ENCODE measurements around the gene CNNM3. TPM values are rescaled to one million over a fixed set of nuclear protein-coding genes. Genes with fewer than 3 reads are reported as not detected.
"Not testable (repeated sequence)": the region's sequence is repeated elsewhere in the genome, so short reads cannot be mapped to it uniquely, and the experiment has no call there.

CNNM3 gene
- total RNA-seq, 1 donor, result 15.6 TPM

- Histone ChIP-seq H3K9me3 (ENCODE audit: low read depth, low read length) (no peaks in the 10 kb centered on the region), H3K27me3 (ENCODE audit: insufficient read depth, low read length) (no peaks in the 10 kb centered on the region), H3K4me1 (ENCODE audit: insufficient read depth, low read length) (peaks cover 44% of the 10 kb centered on the region), H3K4me3 (ENCODE audit: low read length) (no peak overlapping the region)
These were observed 43.1 kb downstream of the CNNM3 start for GRCh38 chr2:96859099-96859649.

GRCh38 chr2:96859681-96860064, 43.6 kb downstream of the CNNM3 start:
- Histone ChIP-seq H3K4me3 (ENCODE audit: low read length) (no peak overlapping the region), H3K9me3 (ENCODE audit: low read depth, low read length) (no peaks in the 10 kb centered on the region), H3K4me1 (ENCODE audit: insufficient read depth, low read length) (peaks cover 44% of the 10 kb centered on the region), H3K27me3 (ENCODE audit: insufficient read depth, low read length) (no peaks in the 10 kb centered on the region)

GRCh38 chr2:96860065-96861029, 44.3 kb downstream of the CNNM3 start:
- peaks cover 45% of the 10 kb centered on the region for H3K4me1 ChIP-seq (ENCODE audit: insufficient read depth, low read length)
- H3K27me3 ChIP-seq (ENCODE audit: insufficient read depth, low read length), result no peaks in the 10 kb centered on the region
- H3K9me3 ChIP-seq (ENCODE audit: low read depth, low read length), result no peaks in the 10 kb centered on the region
- H3K4me3 ChIP-seq (ENCODE audit: low read length), result no peak overlapping the region

- Histone ChIP-seq H3K4me3 (ENCODE audit: low read length) (no peak overlapping the region), H3K27me3 (ENCODE audit: insufficient read depth, low read length) (no peaks in the 10 kb centered on the region), H3K9me3 (ENCODE audit: low read depth, low read length) (no peaks in the 10 kb centered on the region), H3K4me1 (ENCODE audit: insufficient read depth, low read length) (peaks cover 53% of the 10 kb centered on the region)
These were observed 45.0 kb downstream of the CNNM3 start for GRCh38 chr2:96861074-96861473.

GRCh38 chr2:96863056-96863455, 47.0 kb downstream of the CNNM3 start:
- H3K9me3 ChIP-seq (ENCODE audit: low read depth, low read length); H3K27me3 ChIP-seq (ENCODE audit: insufficient read depth, low read length); H3K4me3 ChIP-seq (ENCODE audit: low read length): not testable (repeated sequence)
- H3K4me1 ChIP-seq (ENCODE audit: insufficient read depth, low read length), result peaks cover 59% of the 10 kb centered on the region

GRCh38 chr2:96863575-96864342, 47.7 kb downstream of the CNNM3 start:
- peaks cover 5% of the 10 kb centered on the region for H3K27me3 ChIP-seq (ENCODE audit: insufficient read depth, low read length)
- H3K4me1 ChIP-seq (ENCODE audit: insufficient read depth, low read length), result peaks cover 60% of the 10 kb centered on the region
- no peak overlapping the region for H3K4me3 ChIP-seq (ENCODE audit: low read length)
- H3K9me3 ChIP-seq (ENCODE audit: low read depth, low read length), result no peaks in the 10 kb centered on the region

GRCh38 chr2:96864343-96865091, 48.4 kb downstream of the CNNM3 start:
- Histone ChIP-seq H3K4me1 (ENCODE audit: insufficient read depth, low read length) (peaks cover 59% of the 10 kb centered on the region), H3K4me3 (ENCODE audit: low read length) (no peak overlapping the region), H3K9me3 (ENCODE audit: low read depth, low read length) (no peaks in the 10 kb centered on the region), H3K27me3 (ENCODE audit: insufficient read depth, low read length) (peaks cover 5% of the 10 kb centered on the region)

GRCh38 chr2:96865654-96866053, 49.6 kb downstream of the CNNM3 start:
- Histone ChIP-seq H3K4me1 (ENCODE audit: insufficient read depth, low read length) (peaks cover 66% of the 10 kb centered on the region), H3K9me3 (ENCODE audit: low read depth, low read length) (no peaks in the 10 kb centered on the region), H3K27me3 (ENCODE audit: insufficient read depth, low read length) (peaks cover 9% of the 10 kb centered on the region), H3K4me3 (ENCODE audit: low read length) (no peak overlapping the region)

- peaks cover 68% of the 10 kb centered on the region for H3K4me1 ChIP-seq (ENCODE audit: insufficient read depth, low read length)
- no peak overlapping the region for H3K4me3 ChIP-seq (ENCODE audit: low read length)
- no peaks in the 10 kb centered on the region for H3K9me3 ChIP-seq (ENCODE audit: low read depth, low read length)
- H3K27me3 ChIP-seq (ENCODE audit: insufficient read depth, low read length), result peaks cover 14% of the 10 kb centered on the region
These were observed 50.1 kb downstream of the CNNM3 start for GRCh38 chr2:96866149-96866548.

- H3K9me3 ChIP-seq (ENCODE audit: low read depth, low read length), result no peaks in the 10 kb centered on the region
- peaks cover 18% of the 10 kb centered on the region for H3K27me3 ChIP-seq (ENCODE audit: insufficient read depth, low read length)
- H3K4me3 ChIP-seq (ENCODE audit: low read length), result no peak overlapping the region
- peaks cover 64% of the 10 kb centered on the region for H3K4me1 ChIP-seq (ENCODE audit: insufficient read depth, low read length)
These were observed 50.5 kb downstream of the CNNM3 start for GRCh38 chr2:96866586-96866985.

GRCh38 chr2:96866986-96867755, 51.1 kb downstream of the CNNM3 start:
- no peak overlapping the region for H3K4me3 ChIP-seq (ENCODE audit: low read length)

GRCh38 chr2:96867756-96868554, 51.9 kb downstream of the CNNM3 start:
- Histone ChIP-seq H3K9me3 (ENCODE audit: low read depth, low read length) (no peaks in the 10 kb centered on the region), H3K27me3 (ENCODE audit: insufficient read depth, low read length) (peaks cover 21% of the 10 kb centered on the region), H3K4me3 (ENCODE audit: low read length) (peak overlapping the region; percentile 56), H3K4me1 (ENCODE audit: insufficient read depth, low read length) (peaks cover 51% of the 10 kb centered on the region)

More at GRCh38 chr2:96866986-96867755, 51.1 kb downstream of the CNNM3 start:
- H3K27me3 ChIP-seq (ENCODE audit: insufficient read depth, low read length), result peaks cover 18% of the 10 kb centered on the region
- H3K4me1 ChIP-seq (ENCODE audit: insufficient read depth, low read length), result peaks cover 58% of the 10 kb centered on the region
- H3K9me3 ChIP-seq (ENCODE audit: low read depth, low read length), result no peaks in the 10 kb centered on the region

- Histone ChIP-seq H3K9me3 (ENCODE audit: low read depth, low read length) (no peaks in the 10 kb centered on the region), H3K4me3 (ENCODE audit: low read length) (peak overlapping the region; percentile 56), H3K4me1 (ENCODE audit: insufficient read depth, low read length) (peaks cover 49% of the 10 kb centered on the region), H3K27me3 (ENCODE audit: insufficient read depth, low read length) (peaks cover 22% of the 10 kb centered on the region)
These were observed 52.6 kb downstream of the CNNM3 start for GRCh38 chr2:96868555-96869280.

Data from mononuclear cell (primary cell).